Tibial nerve (tissue), 4 donors: ENCODE measurements around the gene GPC5. TPM values are rescaled to one million over a fixed set of nuclear protein-coding genes. Genes with fewer than 3 reads are reported as not detected.

Source experiments
- DNase-seq, 2 donors: peaks; one replicate each; pipeline ENCODE4 v3.0.0-alpha.2; 2019; ENCODE audit warnings: low spot score in 2 of 2
- H3K27ac ChIP-seq, 4 donors: fragments of 200-600 bp; sonication (generic) in 3 of 4; one replicate each; pipeline ENCODE4 v1.5.1; 2017 to 2019; ENCODE audit warnings: mild to moderate bottlenecking in 1 of 4
- H3K27me3 ChIP-seq, 2 donors: fragments of 200-600 bp; sonication (generic) in 1 of 2; one replicate each; pipeline versions ENCODE4 v1.5.1 to v1.6.0; 2017 to 2019
- H3K36me3 ChIP-seq, 3 donors: fragments of 200-600 bp; sonication (generic); one replicate each; pipeline ENCODE4 v1.5.1; 2018 to 2019
- H3K4me1 ChIP-seq, 4 donors: fragments of 200-600 bp; sonication (generic) in 3 of 4; one replicate each; pipeline ENCODE4 v1.5.1; 2017 to 2019
- H3K4me3 ChIP-seq, 4 donors: fragments of 200-600 bp; sonication (generic) in 3 of 4; one replicate each; pipeline ENCODE4 v1.5.1; 2017 to 2019; ENCODE audit warnings: mild to moderate bottlenecking in 1 of 4, moderate library complexity in 1 of 4
- H3K9me3 ChIP-seq, 4 donors: fragments of 200-600 bp; sonication (generic) in 3 of 4; one replicate each; pipeline ENCODE4 v1.5.1; 2017 to 2019
- EP300 ChIP-seq, 2 donors: sonication (generic); formaldehyde crosslinking; IDR thresholded peaks; one replicate each; pipeline ENCODE4 v1.6.1; 2017; ENCODE audit warnings: antibody characterized with exemption in 2 of 2, mild to moderate bottlenecking in 1 of 2
- POLR2A ChIP-seq, 2 donors: fragments of 450-650 bp; IDR thresholded peaks; one replicate each; pipeline ENCODE4 v1.6.1; 2017; ENCODE audit warnings: antibody characterized with exemption in 2 of 2, mild to moderate bottlenecking in 2 of 2, moderate library complexity in 2 of 2
- WGBS, 2 donors: methylation state at CpG; one replicate each; pipeline ENCODE4 v1.1.5; 2018; 5-methylcytosine and 5-hydroxymethylcytosine counted together
- total RNA-seq, 4 donors: library from RNA; depleted of rRNA; stranded (reverse); fragments of >200 nt; gene quantifications; one replicate each; pipeline ENCODE4 v1.1.0, GENCODE V29; 2016
- TF ChIP-seq, protein P1 (sequence below), 5 experiments: fragments of 200-600 bp in 3 of 5; fragments of 450-650 bp in 2 of 5; sonication (generic) in 3 of 5; IDR thresholded peaks; one replicate each; pipeline ENCODE4 v1.5.1; 2016 to 2019; ENCODE audit warnings: antibody characterized with exemption in 5 of 5, mild to moderate bottlenecking in 3 of 5, moderate library complexity in 2 of 5

Gene GPC5
- total RNA-seq, 4 donors from 2014 or later, result 3.7 to 5.7 (median 4.2) TPM; not detected in 1

DNA sequence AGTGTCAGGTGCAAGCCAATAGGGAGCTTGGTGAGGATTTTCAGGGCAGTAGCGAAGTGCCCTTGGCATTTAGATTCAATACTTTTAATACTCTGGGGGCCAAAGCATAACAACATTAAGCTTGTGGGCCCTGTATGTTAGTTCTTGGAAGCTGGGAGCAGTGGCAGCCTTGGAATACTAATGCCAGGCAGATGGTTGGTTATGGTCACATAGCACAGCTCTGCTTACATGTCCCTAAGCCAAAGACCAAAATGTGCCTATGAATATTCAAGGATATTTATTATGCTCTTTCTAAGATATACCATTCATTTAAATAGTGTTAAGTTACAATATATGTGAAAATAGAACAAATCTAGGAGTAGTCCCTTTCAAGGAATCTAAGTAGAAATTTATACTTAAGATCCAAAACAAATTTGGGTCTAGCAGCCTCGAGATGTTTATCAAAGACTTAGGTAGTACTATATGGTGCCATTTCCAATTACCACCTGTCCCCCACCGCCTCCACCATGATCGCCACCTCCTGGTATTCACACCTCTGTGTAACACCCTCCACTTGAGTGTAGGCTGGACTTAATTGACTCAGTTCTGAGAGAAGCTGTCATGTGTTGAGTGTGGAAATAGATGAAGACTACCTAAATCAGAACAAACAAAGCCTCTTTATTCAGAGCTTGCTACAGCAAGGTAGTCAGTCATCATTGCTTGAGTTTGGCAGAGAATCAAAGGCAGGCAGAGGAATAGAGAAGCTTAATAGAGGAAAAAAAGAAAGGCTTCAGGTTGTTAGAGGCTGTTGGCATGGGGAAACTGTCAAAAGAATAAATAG is 261.0 kb downstream of the GPC5 start:
- Histone ChIP-seq H3K4me3 (no peak overlapping the region), H3K9me3 (no peaks in the 10 kb centered on the region), H3K36me3 (no peaks in the 10 kb centered on the region), H3K4me1 (no peaks in the 10 kb centered on the region), H3K27ac (no peak overlapping the region), H3K27me3 (no peaks in the 10 kb centered on the region)
- no peak for DNase-seq
- WGBS, 2 donors, result 77 to 86% methylated on average over 4 of the region's 4 CpGs
- TF ChIP-seq, protein P1, sequence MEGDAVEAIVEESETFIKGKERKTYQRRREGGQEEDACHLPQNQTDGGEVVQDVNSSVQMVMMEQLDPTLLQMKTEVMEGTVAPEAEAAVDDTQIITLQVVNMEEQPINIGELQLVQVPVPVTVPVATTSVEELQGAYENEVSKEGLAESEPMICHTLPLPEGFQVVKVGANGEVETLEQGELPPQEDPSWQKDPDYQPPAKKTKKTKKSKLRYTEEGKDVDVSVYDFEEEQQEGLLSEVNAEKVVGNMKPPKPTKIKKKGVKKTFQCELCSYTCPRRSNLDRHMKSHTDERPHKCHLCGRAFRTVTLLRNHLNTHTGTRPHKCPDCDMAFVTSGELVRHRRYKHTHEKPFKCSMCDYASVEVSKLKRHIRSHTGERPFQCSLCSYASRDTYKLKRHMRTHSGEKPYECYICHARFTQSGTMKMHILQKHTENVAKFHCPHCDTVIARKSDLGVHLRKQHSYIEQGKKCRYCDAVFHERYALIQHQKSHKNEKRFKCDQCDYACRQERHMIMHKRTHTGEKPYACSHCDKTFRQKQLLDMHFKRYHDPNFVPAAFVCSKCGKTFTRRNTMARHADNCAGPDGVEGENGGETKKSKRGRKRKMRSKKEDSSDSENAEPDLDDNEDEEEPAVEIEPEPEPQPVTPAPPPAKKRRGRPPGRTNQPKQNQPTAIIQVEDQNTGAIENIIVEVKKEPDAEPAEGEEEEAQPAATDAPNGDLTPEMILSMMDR (IDR thresholded peaks at IDR 0.05), result no peak
- TF ChIP-seq EP300 (IDR thresholded peaks at IDR 0.05) (no peak), POLR2A (IDR thresholded peaks at IDR 0.05) (no peak)

DNA sequence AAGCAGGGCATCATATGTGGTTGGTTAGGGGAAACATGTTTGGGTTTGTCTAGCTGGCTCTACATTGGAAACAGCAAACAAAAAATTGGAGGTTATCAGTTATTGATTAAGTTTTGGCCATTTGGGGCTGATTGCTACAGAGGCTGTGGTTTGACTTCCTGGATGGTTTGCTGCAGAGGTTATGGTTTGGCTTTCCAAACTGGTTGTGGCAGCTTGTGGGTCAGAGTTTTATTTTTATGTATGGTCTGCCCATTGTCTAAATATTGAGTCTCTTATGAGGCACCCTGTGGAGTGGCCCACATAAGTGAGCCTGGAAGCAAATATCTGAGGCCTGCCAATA is 261.6 kb downstream of the GPC5 start:
- no peaks in the 10 kb centered on the region for H3K4me1 ChIP-seq
- no peaks in the 10 kb centered on the region for H3K27me3 ChIP-seq
- TF ChIP-seq POLR2A (IDR thresholded peaks at IDR 0.05), result no peak
- TF ChIP-seq EP300 (IDR thresholded peaks at IDR 0.05), result no peak
- TF ChIP-seq, protein P1 (IDR thresholded peaks at IDR 0.05), result no peak
- no peaks in the 10 kb centered on the region for H3K36me3 ChIP-seq
- H3K27ac ChIP-seq, result no peak overlapping the region
- H3K4me3 ChIP-seq, result no peak overlapping the region
- H3K9me3 ChIP-seq, result no peaks in the 10 kb centered on the region
- no peak for DNase-seq

DNA sequence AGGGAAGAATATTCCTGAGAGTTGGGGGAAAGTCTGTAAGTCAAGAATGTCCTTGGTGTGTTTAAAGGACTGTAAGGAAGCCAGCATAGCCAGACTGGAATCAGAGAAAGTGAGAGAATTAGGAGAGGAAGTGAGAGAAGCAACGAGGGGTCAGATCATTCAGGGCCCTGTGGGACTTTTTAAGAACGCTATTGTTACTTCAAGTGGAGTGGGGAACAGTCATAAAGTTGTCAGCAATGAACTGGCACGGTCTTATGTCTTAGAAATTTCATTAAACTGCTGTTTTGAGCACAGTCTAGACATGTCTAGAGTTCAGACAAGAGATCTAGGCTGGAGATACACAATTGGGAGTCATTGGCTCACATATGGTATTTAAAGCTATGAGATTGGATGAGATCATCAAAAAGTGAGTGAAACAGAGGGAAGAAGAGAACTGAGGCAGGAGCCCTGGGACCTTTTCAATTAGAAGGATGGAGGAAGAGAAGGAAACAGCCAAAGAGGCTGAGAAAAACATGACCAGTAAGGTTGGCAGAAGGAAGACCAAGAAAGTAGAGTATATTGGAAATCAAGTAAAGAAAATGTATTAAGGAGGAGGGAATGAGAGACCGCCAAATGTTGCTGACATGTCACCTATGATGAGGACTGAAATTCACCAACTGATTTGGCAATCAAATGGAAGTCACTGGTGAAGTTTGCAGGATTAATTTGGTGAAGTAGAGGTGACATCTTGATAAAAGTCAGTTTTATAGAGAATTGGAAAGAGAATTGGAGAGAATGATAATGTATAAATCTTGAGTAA is 263.5 kb downstream of the GPC5 start:
- H3K4me3 ChIP-seq, result no peak overlapping the region
- H3K36me3 ChIP-seq, result no peaks in the 10 kb centered on the region
- no peaks in the 10 kb centered on the region for H3K4me1 ChIP-seq
- no peak overlapping the region for H3K27ac ChIP-seq
- H3K9me3 ChIP-seq, result no peaks in the 10 kb centered on the region
- 45 to 55% methylated on average over 4 of the region's 4 CpGs for WGBS, 2 donors
- H3K27me3 ChIP-seq, result no peaks in the 10 kb centered on the region
- DNase-seq, result no peak
- TF ChIP-seq, protein P1 (IDR thresholded peaks at IDR 0.05), result no peak
- no peak for TF ChIP-seq POLR2A (IDR thresholded peaks at IDR 0.05)
- TF ChIP-seq EP300 (IDR thresholded peaks at IDR 0.05), result no peak

DNA sequence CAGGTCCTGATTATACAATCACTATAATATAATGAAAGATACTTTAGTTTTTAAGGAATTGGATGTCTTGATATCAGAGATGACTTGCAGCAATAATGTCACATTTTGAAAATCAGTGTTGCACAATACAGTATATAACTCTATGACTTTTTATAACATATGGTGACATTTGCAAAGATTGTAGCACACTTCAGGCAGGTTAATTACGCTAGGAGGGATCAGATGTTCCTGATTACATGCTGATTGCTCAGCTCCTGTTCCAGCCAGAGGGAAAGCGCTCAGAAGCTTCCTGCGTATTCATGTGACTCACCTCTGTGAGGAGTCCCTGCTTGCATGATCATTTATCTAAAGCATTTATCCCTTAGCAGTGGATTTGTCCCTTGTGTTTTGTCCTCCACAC is 265.6 kb downstream of the GPC5 start:
- 78 to 90% methylated on average over 3 of the region's 3 CpGs for WGBS, 2 donors
- H3K4me1 ChIP-seq, result no peaks in the 10 kb centered on the region
- no peaks in the 10 kb centered on the region for H3K9me3 ChIP-seq
- no peak for DNase-seq
- H3K27me3 ChIP-seq, result no peaks in the 10 kb centered on the region
- no peak overlapping the region for H3K4me3 ChIP-seq
- no peaks in the 10 kb centered on the region for H3K36me3 ChIP-seq
- no peak overlapping the region for H3K27ac ChIP-seq
- TF ChIP-seq EP300 (IDR thresholded peaks at IDR 0.05) (no peak), POLR2A (IDR thresholded peaks at IDR 0.05) (no peak)
- TF ChIP-seq, protein P1 (IDR thresholded peaks at IDR 0.05), result no peak

DNA sequence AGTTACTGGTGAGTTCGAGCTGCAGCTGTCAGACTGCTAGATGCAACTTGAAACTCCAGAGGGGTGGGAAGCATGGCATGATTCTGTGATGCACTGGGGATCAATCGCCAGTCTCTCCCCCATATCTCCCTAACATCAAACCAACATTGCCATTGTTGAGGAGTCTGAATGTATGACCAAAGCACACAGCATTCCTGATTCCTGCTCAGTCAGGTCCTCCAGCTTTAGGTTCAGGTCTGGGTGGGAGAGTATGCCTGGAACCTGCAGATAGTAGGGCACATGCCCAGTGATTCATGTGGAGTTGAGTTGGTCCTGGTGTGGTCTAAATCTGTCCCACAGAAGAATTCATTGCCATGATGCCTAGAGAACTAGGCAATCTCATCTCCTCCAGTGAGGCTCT is 269.1 kb downstream of the GPC5 start:
- no peak for DNase-seq
- H3K27ac ChIP-seq, result no peak overlapping the region
- no peak overlapping the region for H3K4me3 ChIP-seq
- no peaks in the 10 kb centered on the region for H3K27me3 ChIP-seq
- H3K4me1 ChIP-seq, result no peaks in the 10 kb centered on the region
- no peaks in the 10 kb centered on the region for H3K9me3 ChIP-seq
- TF ChIP-seq POLR2A (IDR thresholded peaks at IDR 0.05) (no peak), EP300 (IDR thresholded peaks at IDR 0.05) (no peak)
- TF ChIP-seq, protein P1 (IDR thresholded peaks at IDR 0.05), result no peak
- 88 to 91% methylated on average over 2 of the region's 2 CpGs for WGBS, 2 donors
- H3K36me3 ChIP-seq, result no peaks in the 10 kb centered on the region
